22Rv1 (cell line): Measurements from ENCODE around the gene TANGO2.

Experiments used
- CTCF ChIP-seq: fragments of 450-650 bp; IDR thresholded peaks from 2 replicates; pipeline ENCODE4 v1.5.1; 2017; ENCODE audit warnings: mild to moderate bottlenecking
- ZFX ChIP-seq: fragments of 450-650 bp; IDR thresholded peaks from 2 replicates; pipeline ENCODE4 v1.6.1; 2017; ENCODE audit warnings: antibody characterized with exemption, borderline replicate concordance

GRCh38 chr22:20040327-20041200, 19.7 kb downstream of the TANGO2 start:
- no peak for TF ChIP-seq CTCF
- no peak for TF ChIP-seq ZFX
